Measurements from ENCODE around the gene MVB12B.

DNA sequence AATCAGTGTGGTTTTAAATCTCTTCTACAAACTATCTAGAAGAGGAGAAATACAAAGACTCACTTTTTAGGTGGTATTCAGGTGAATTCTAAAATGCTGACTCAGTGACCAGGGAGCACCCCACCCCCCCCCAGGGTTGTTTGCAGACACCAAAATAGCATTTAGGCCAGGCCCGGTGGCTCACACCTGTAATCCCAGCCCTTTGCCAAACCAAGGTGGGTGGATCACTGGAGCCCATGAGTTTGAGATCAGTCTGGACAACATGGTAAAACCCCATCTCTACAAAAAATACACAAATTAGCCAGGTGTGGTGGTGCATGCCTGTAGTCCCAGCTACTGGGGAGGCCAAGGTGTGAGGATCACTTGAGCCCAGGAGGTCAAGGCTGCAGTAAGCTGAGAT lies 168.1 kb downstream of the MVB12B start:
- TF ChIP-seq, protein P1, sequence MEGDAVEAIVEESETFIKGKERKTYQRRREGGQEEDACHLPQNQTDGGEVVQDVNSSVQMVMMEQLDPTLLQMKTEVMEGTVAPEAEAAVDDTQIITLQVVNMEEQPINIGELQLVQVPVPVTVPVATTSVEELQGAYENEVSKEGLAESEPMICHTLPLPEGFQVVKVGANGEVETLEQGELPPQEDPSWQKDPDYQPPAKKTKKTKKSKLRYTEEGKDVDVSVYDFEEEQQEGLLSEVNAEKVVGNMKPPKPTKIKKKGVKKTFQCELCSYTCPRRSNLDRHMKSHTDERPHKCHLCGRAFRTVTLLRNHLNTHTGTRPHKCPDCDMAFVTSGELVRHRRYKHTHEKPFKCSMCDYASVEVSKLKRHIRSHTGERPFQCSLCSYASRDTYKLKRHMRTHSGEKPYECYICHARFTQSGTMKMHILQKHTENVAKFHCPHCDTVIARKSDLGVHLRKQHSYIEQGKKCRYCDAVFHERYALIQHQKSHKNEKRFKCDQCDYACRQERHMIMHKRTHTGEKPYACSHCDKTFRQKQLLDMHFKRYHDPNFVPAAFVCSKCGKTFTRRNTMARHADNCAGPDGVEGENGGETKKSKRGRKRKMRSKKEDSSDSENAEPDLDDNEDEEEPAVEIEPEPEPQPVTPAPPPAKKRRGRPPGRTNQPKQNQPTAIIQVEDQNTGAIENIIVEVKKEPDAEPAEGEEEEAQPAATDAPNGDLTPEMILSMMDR (IDR thresholded peaks at IDR 0.05) = no peak
- TF ChIP-seq POLR2A (IDR thresholded peaks at IDR 0.05) = no peak

Data from testis (tissue), 2 donors.